Coronary artery (tissue), 2 donors: Measurements from ENCODE around the gene FHIT.
"Not testable (repeated sequence)": the region's sequence is repeated elsewhere in the genome, so short reads cannot be mapped to it uniquely, and the experiment has no call there.

Experiments
- DNase-seq: peaks from one replicate; pipeline ENCODE4 v3.0.0-alpha.2; 2017; ENCODE audit warnings: low spot score
- H3K27ac ChIP-seq, 2 donors: fragments of 200-600 bp; sonication (generic); one replicate each; pipeline ENCODE4 v1.5.1; 2016 to 2019
- H3K4me3 ChIP-seq: fragments of 200-600 bp; sonication (generic); 2 replicates; pipeline ENCODE4 v1.5.1; 2016; ENCODE audit warnings: mild to moderate bottlenecking, moderate library complexity
- TF ChIP-seq, protein P1 (sequence below): fragments of 200-600 bp; sonication (generic); IDR thresholded peaks from one replicate; pipeline ENCODE4 v1.5.1; 2019; ENCODE audit warnings: antibody characterized with exemption

The FHIT gene

DNA sequence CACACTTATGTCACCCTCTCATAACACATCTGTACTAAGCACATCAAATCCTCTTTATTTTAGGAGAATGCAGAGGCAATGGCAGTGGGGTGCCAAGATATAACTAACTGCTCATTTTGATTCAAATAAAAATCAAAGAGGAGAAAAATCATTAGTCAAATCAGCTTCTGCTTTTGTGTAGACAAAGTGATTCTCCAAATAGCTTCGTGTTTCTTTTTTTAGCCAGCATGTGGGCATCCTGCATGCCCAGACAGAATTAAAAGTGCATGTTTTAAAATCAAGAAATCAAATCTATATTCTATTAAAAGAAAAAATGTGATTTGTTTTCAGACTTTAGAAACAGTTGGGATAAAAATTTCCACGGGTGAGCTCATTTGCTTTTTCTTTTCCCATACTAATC lies 1440.1 kb downstream of the FHIT start:
- TF ChIP-seq, protein P1, sequence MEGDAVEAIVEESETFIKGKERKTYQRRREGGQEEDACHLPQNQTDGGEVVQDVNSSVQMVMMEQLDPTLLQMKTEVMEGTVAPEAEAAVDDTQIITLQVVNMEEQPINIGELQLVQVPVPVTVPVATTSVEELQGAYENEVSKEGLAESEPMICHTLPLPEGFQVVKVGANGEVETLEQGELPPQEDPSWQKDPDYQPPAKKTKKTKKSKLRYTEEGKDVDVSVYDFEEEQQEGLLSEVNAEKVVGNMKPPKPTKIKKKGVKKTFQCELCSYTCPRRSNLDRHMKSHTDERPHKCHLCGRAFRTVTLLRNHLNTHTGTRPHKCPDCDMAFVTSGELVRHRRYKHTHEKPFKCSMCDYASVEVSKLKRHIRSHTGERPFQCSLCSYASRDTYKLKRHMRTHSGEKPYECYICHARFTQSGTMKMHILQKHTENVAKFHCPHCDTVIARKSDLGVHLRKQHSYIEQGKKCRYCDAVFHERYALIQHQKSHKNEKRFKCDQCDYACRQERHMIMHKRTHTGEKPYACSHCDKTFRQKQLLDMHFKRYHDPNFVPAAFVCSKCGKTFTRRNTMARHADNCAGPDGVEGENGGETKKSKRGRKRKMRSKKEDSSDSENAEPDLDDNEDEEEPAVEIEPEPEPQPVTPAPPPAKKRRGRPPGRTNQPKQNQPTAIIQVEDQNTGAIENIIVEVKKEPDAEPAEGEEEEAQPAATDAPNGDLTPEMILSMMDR: no peak
- no peak overlapping the region for H3K4me3 ChIP-seq
- H3K27ac ChIP-seq: no peak overlapping the region
- no peak for DNase-seq

DNA sequence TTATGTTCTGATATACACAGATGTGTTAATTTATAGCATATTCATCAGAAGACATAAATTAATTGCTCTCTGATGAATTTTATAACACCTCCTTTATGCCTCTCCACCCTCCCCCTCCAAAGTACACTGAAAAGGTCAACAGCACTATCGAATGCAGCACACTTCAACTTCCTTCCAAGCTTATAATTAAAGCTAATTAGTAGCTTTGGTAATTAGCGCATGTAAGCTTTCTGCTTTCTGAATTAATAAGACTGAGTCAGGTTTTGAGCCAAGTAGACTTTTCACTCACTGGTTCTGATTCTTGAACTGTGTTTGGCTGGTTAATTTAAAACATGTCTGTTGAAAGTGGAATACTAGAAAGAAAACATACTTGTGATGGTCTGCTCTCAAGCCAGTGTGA lies 1440.6 kb downstream of the FHIT start:
- Histone ChIP-seq H3K4me3 (no peak overlapping the region), H3K27ac (no peak overlapping the region)
- TF ChIP-seq, protein P1: no peak
- DNase-seq: no peak

DNA sequence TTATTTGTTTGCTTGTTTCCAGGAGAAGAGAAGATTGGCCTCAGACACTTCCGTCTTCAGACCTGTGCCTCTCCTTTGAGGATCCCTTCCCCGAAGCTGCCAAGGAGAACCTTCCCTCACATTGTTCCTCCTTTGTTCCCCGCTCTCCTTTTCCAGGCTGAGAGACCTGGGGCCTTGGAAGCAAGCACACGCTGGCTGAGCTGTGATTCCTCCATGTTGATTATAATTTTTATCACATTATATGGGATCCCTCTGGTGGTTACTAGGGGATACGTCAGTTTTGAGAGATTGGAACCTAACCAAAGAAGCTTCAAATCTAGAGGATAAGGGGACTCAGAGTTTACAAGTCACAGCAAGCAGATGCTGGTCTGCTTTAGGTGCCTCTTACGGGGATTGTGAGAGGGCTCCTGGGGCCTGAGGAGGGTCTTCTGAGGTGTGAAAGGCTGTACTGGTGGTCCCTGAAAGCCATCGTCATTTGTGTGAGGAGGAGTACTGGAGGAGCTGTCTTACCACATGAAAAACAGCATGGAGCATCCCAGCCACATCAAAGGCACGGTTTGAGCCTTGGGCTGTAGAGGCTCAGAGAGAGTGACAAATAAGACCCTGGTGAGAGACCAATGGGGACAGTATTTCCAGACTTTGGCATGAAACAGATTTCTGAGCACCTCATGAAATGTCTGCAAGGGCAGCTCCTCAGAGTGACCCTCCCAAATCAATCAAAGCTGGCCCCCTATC lies 1441.4 kb downstream of the FHIT start:
- TF ChIP-seq, protein P1: no peak
- no peak for DNase-seq
- Histone ChIP-seq H3K27ac (no peak overlapping the region), H3K4me3 (no peak overlapping the region)

DNA sequence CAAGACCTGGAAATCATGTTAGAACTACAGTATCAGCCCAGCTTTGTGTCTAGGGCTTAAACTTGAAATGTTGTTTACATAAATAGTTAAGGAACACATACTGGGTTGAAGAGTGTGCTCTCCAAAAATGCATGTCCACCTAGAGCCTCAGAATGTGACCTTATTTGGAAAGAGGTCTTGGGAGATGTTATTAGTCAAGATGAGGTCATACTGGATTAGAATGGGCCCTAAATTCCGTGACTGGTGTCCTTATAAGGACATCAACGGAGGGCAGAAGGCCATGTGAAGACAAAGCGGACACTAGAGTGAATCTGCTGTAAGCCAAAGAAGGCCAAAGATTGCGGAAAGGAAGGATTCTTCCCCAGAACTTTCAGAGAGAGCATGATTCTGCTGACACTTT lies 1442.2 kb downstream of the FHIT start:
- Histone ChIP-seq H3K27ac (no peak overlapping the region), H3K4me3 (no peak overlapping the region)
- TF ChIP-seq, protein P1: no peak
- DNase-seq: no peak

DNA sequence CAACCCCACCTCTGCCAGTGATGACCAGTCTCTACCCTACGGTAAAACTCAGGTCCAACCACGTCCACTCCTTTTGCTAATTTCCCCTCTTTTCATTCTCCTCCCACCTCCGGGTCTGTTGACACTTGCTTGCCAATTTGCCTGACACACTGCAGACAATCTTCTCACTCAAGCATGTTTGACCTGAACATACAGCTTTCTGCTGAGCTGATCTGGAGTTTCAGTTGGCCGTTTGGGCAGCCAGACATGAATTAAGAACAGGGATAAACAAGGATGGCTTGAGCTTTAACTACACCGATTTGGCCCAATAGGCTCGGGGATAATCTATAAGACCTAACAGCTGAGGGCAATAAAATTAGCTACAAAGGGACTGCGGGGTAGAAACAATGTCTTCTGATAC lies 1442.8 kb downstream of the FHIT start:
- no peak for DNase-seq
- TF ChIP-seq, protein P1: no peak
- Histone ChIP-seq H3K27ac (no peak overlapping the region), H3K4me3 (no peak overlapping the region)

DNA sequence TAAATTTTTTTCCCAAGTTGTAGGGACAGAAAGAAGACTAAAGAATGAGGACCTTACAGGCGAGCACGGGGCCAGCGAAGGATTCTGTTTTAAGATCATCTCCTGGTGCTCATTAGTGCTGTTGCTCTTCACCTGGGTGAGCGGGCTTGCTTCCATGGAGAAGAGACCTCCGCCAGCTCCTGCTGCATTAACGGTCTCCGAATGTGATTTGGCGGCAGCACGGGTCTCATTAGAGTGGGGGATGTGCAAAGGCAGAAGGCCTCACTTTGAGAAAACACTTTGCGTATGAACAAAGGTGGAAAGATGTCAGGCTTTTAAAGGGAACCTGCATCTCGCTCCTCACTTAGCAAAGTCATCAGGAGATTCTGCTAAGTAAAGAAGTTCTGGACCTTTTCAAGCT lies 1448.0 kb downstream of the FHIT start:
- DNase-seq: no peak
- TF ChIP-seq, protein P1: no peak
- no peak overlapping the region for H3K27ac ChIP-seq
- no peak overlapping the region for H3K4me3 ChIP-seq

DNA sequence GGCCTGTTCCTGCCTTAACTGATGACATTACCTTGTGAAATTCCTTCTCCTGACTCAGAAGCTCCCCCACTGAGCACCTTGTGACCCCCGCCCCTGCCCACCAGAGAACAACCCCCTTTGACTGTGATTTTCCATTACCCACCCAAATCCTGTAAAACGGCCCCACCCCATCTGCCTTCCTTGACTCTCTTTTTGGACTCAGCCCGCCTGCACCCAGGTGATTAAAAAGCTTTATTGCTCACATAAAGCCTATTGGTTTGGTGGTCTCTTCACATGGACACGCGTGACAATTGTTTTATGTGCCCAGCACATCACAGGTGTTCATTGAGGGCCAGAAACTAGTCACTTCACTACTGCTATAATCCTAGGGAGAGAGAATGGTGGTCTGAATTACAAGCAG lies 1448.8 kb downstream of the FHIT start:
- not testable (repeated sequence) for H3K4me3 ChIP-seq, DNase-seq

More for the DNA sequence above, 1448.8 kb downstream of the FHIT start:
- H3K27ac ChIP-seq: not testable (repeated sequence)
